Measurements from ENCODE around the gene MARCHF3. TPM values are rescaled to one million over a fixed set of nuclear protein-coding genes. Genes with fewer than 3 reads are reported as not detected.

The MARCHF3 gene
- polyA plus RNA-seq, 1 donor from 2014 or later = 3.9 TPM

DNA sequence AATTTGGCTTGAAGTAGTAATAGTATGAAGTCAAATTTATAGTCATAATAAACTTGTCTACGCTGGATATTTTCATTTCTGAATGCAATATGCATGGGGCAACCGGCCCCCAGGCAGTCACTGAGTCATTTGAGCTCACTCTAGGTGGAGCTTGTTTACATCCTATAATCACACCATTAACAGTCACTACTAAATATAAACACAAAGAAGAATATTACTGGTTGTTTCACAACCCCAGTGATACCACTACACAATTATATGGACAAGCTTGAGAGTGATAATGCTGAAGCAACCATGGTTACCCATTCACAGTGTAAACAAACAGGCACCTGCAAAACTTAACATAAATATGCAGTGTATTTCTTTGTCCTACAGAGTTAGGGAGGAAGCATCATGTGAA is 68.7 kb downstream of the MARCHF3 start:
- H2AFZ ChIP-seq (ENCODE audit: low read depth, low read length) = no peak overlapping the region
- H3K9me2 ChIP-seq (ENCODE audit: insufficient read depth, low read length) = no peaks in the 10 kb centered on the region
- peaks cover 4% of the 10 kb centered on the region for H3F3A ChIP-seq (ENCODE audit: insufficient read depth, low read length, poor library complexity, severe bottlenecking)
- no peak for TF ChIP-seq SMC3 (conservative IDR thresholded peaks at IDR 0.05; ENCODE audit: poor library complexity)
- TF ChIP-seq RAD21 (conservative IDR thresholded peaks at IDR 0.05) = no peak
- TF ChIP-seq EZH2 (IDR thresholded peaks at IDR 0.05; ENCODE audit: borderline replicate concordance, insufficient read depth, low read length, poor library complexity, severe bottlenecking) = no peak
- no peak for TF ChIP-seq POLR2AphosphoS5 (IDR thresholded peaks at IDR 0.05)
- TF ChIP-seq, protein P1, sequence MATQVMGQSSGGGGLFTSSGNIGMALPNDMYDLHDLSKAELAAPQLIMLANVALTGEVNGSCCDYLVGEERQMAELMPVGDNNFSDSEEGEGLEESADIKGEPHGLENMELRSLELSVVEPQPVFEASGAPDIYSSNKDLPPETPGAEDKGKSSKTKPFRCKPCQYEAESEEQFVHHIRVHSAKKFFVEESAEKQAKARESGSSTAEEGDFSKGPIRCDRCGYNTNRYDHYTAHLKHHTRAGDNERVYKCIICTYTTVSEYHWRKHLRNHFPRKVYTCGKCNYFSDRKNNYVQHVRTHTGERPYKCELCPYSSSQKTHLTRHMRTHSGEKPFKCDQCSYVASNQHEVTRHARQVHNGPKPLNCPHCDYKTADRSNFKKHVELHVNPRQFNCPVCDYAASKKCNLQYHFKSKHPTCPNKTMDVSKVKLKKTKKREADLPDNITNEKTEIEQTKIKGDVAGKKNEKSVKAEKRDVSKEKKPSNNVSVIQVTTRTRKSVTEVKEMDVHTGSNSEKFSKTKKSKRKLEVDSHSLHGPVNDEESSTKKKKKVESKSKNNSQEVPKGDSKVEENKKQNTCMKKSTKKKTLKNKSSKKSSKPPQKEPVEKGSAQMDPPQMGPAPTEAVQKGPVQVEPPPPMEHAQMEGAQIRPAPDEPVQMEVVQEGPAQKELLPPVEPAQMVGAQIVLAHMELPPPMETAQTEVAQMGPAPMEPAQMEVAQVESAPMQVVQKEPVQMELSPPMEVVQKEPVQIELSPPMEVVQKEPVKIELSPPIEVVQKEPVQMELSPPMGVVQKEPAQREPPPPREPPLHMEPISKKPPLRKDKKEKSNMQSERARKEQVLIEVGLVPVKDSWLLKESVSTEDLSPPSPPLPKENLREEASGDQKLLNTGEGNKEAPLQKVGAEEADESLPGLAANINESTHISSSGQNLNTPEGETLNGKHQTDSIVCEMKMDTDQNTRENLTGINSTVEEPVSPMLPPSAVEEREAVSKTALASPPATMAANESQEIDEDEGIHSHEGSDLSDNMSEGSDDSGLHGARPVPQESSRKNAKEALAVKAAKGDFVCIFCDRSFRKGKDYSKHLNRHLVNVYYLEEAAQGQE (IDR thresholded peaks at IDR 0.05; ENCODE audit: borderline replicate concordance) = no peak
- TF ChIP-seq, protein P2, sequence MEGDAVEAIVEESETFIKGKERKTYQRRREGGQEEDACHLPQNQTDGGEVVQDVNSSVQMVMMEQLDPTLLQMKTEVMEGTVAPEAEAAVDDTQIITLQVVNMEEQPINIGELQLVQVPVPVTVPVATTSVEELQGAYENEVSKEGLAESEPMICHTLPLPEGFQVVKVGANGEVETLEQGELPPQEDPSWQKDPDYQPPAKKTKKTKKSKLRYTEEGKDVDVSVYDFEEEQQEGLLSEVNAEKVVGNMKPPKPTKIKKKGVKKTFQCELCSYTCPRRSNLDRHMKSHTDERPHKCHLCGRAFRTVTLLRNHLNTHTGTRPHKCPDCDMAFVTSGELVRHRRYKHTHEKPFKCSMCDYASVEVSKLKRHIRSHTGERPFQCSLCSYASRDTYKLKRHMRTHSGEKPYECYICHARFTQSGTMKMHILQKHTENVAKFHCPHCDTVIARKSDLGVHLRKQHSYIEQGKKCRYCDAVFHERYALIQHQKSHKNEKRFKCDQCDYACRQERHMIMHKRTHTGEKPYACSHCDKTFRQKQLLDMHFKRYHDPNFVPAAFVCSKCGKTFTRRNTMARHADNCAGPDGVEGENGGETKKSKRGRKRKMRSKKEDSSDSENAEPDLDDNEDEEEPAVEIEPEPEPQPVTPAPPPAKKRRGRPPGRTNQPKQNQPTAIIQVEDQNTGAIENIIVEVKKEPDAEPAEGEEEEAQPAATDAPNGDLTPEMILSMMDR (IDR thresholded peaks at IDR 0.05; ENCODE audit: poor library complexity, severe bottlenecking) = no peak
- TF ChIP-seq MXI1 (conservative IDR thresholded peaks at IDR 0.05; ENCODE audit: poor library complexity, severe bottlenecking) = no peak
- no peak for TF ChIP-seq EP300 (conservative IDR thresholded peaks at IDR 0.05; ENCODE audit: poor library complexity, severe bottlenecking)
- no peak for TF ChIP-seq TAF1 (IDR thresholded peaks at IDR 0.05; ENCODE audit: low read depth)
- no peaks in the 10 kb centered on the region for H3K79me2 ChIP-seq (replicated peaks; ENCODE audit: insufficient read depth, low read length)
- no peaks in the 10 kb centered on the region for H3K27me3 ChIP-seq (ENCODE audit: insufficient read depth, low read depth, low read length)
- no peak overlapping the region for H3K27ac ChIP-seq (ENCODE audit: low read length)
- H3K4me2 ChIP-seq (ENCODE audit: low read length) = no peak overlapping the region
- H4K20me1 ChIP-seq (ENCODE audit: insufficient read depth) = no peaks in the 10 kb centered on the region
- H3K36me3 ChIP-seq (ENCODE audit: insufficient read depth, low read length) = no peaks in the 10 kb centered on the region
- H3K9ac ChIP-seq (ENCODE audit: low read length) = no peak overlapping the region
- H3K4me3 ChIP-seq (ENCODE audit: low read length) = no peak overlapping the region
- H3K9me3 ChIP-seq (ENCODE audit: low read length) = no peaks in the 10 kb centered on the region

DNA sequence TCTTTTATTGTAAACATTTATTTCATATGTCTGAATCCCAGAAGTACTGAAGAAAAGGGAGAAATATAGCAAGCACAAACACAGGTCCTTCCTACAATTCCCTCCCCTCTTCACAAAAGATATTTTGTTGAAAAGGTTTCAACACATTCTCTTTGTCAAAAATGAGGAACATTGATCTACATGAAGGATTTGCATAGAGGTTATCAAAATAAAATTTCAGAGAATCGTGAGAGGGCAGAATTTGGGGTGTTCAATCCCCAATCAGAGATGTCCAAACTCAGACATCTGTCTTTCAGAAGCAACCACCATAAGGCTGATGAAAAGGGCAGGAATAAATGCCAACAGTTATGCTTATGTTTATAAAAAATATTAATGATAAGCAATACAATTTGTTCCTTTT is 69.2 kb downstream of the MARCHF3 start:
- no peaks in the 10 kb centered on the region for H3K9me2 ChIP-seq (ENCODE audit: insufficient read depth, low read length)
- H3F3A ChIP-seq (ENCODE audit: insufficient read depth, low read length, poor library complexity, severe bottlenecking) = peaks cover 4% of the 10 kb centered on the region
- no peaks in the 10 kb centered on the region for H3K79me2 ChIP-seq (replicated peaks; ENCODE audit: insufficient read depth, low read length)
- H2AFZ ChIP-seq (ENCODE audit: low read depth, low read length) = no peak overlapping the region
- TF ChIP-seq SMC3 (conservative IDR thresholded peaks at IDR 0.05; ENCODE audit: poor library complexity) = no peak
- TF ChIP-seq TAF1 (IDR thresholded peaks at IDR 0.05; ENCODE audit: low read depth) = no peak
- no peak for TF ChIP-seq RAD21 (conservative IDR thresholded peaks at IDR 0.05)
- TF ChIP-seq, protein P1 (IDR thresholded peaks at IDR 0.05; ENCODE audit: borderline replicate concordance) = no peak
- TF ChIP-seq EP300 (conservative IDR thresholded peaks at IDR 0.05; ENCODE audit: poor library complexity, severe bottlenecking) = no peak
- TF ChIP-seq, protein P2 (IDR thresholded peaks at IDR 0.05; ENCODE audit: poor library complexity, severe bottlenecking) = no peak
- TF ChIP-seq POLR2AphosphoS5 (IDR thresholded peaks at IDR 0.05) = no peak
- TF ChIP-seq MXI1 (conservative IDR thresholded peaks at IDR 0.05; ENCODE audit: poor library complexity, severe bottlenecking) = no peak
- TF ChIP-seq EZH2 (IDR thresholded peaks at IDR 0.05; ENCODE audit: borderline replicate concordance, insufficient read depth, low read length, poor library complexity, severe bottlenecking) = no peak
- no peak overlapping the region for H3K4me3 ChIP-seq (ENCODE audit: low read length)
- no peaks in the 10 kb centered on the region for H3K36me3 ChIP-seq (ENCODE audit: insufficient read depth, low read length)
- no peaks in the 10 kb centered on the region for H4K20me1 ChIP-seq (ENCODE audit: insufficient read depth)
- no peaks in the 10 kb centered on the region for H3K9me3 ChIP-seq (ENCODE audit: low read length)
- no peaks in the 10 kb centered on the region for H3K27me3 ChIP-seq (ENCODE audit: insufficient read depth, low read depth, low read length)
- H3K4me2 ChIP-seq (ENCODE audit: low read length) = no peak overlapping the region
- no peak overlapping the region for H3K27ac ChIP-seq (ENCODE audit: low read length)
- H3K9ac ChIP-seq (ENCODE audit: low read length) = no peak overlapping the region

All from neural cell (in vitro differentiated cells).